Measurements from ENCODE around the gene ADGRE3.

The ADGRE3 gene, protein sequence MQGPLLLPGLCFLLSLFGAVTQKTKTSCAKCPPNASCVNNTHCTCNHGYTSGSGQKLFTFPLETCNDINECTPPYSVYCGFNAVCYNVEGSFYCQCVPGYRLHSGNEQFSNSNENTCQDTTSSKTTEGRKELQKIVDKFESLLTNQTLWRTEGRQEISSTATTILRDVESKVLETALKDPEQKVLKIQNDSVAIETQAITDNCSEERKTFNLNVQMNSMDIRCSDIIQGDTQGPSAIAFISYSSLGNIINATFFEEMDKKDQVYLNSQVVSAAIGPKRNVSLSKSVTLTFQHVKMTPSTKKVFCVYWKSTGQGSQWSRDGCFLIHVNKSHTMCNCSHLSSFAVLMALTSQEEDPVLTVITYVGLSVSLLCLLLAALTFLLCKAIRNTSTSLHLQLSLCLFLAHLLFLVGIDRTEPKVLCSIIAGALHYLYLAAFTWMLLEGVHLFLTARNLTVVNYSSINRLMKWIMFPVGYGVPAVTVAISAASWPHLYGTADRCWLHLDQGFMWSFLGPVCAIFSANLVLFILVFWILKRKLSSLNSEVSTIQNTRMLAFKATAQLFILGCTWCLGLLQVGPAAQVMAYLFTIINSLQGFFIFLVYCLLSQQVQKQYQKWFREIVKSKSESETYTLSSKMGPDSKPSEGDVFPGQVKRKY

DNA sequence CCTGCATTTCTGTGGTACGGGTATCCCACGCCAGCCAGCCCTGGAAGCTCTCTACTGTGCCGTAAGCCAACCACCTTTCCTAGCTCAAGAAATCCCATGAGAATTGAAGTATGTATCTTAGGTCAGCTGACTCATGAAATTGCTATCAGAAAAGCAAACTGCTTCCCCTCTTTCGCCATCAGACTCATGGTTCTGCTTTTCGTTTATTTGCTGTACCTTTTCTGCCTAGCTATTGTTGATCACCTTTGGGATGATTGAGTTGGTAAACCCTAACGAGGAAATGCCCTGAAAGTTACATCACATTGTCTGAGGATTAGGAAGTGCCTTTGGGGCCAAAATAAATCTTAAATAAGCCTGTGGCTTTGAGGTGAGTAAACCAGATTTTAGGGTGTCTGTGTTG, at the start of gene ADGRE3:
Gene ADGRE3, minus strand, starts transcription at position 81 of the 400 bp plus-strand sequence. Its CDS starts 74 bp downstream, at position 7.
- no peak for DNase-seq

GRCh38 chr19:14722127-14722526, 47.5 kb upstream of the ADGRE3 start:
- no peak for DNase-seq

GRCh38 chr19:14719162-14719561, 44.5 kb upstream of the ADGRE3 start:
- no peak for DNase-seq

DNA sequence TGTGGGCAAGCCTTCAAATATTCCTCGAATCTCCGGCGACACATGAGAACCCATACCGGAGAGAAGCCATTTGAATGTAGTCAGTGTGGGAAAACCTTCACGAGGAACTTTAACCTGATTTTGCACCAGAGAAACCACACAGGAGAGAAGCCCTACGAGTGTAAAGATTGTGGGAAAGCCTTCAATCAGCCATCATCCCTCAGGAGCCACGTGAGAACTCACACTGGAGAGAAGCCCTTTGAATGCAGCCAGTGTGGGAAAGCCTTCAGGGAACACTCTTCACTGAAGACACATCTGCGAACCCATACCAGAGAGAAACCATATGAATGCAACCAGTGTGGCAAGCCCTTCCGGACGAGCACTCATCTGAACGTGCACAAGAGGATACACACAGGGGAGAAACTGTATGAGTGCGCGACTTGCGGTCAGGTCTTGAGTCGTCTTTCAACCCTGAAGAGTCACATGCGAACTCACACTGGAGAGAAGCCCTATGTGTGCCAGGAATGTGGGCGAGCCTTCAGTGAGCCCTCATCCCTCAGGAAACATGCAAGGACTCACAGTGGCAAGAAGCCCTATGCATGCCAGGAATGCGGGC, 44.0 kb upstream of the ADGRE3 start:
- DNase-seq: no peak

GRCh38 chr19:14715841-14716240, 41.2 kb upstream of the ADGRE3 start:
- no peak for DNase-seq

- DNase-seq: no peak
Measured at GRCh38 chr19:14704450-14704849, 29.8 kb upstream of the ADGRE3 start.

DNA sequence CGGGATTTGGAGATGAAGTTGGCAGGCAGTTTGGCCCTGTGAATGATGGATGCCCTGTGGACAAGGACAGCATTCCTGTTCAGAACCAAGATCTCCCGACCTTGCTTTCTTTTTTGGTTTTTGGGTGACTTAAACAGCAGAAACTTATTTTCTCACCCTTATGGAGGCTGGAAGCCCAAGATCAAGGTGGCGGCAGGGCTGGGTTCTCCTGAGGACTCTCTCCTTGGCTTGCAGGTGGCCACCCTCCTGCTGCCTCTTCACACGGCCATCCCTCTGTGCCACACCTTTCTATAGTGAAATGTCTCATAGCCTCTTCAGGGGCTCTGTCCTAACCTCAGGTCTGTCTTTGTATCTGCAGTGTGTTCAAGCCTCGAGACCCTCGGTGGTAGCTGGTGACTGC, 29.2 kb upstream of the ADGRE3 start:
- DNase-seq: no peak

DNA sequence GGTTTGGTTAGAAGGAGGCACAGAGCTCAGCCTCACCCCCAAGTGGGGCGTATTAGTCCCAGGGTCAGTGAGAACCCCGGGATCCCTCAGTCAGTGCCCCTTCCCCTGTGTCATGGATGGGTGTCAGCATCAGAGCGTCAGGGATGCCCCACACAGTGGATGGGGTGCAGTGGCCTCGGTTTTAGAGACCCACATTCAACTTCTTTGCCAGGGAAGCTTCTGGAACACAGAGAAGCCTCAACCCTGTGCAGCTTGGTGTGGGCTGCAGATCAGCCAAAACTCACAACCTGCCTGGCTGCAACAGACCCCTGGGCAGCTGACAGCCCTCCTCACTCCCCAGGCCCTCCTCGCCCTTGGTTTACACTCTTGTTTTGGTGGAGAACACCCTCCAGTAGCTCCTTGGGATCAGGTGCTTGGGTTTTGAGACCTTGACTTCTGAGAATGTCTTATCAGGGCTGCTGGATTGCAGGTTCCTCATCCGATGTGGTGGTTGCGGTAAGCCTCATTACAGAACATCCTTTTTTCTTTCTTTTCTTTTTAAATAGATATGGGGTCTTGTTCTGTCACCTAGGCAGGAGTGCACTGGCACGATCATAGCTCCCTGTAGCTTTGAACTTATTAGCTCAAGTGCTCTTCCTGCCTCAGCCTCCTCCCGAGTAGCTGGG, 26.2 kb upstream of the ADGRE3 start:
- no peak for DNase-seq

DNA sequence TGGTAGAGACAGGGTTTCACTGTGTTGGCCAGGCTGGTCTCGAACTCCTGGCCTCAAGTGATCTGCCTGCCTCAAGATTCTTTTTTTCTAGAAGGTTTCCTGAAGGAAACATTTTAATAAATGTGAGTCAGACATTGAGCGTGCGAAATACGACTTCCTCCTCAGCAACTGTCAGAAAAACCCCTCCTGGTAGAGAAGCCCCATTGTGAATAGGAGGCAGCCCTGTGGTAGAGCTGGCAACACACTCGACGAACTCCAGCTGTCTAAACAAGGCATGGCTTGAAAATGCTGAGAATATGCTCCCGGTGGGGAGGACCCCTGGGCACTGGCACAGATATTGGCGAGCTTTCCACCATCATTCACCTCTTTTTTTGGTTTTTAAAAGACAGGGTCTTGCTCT, 25.0 kb upstream of the ADGRE3 start:
- no peak for DNase-seq

DNA sequence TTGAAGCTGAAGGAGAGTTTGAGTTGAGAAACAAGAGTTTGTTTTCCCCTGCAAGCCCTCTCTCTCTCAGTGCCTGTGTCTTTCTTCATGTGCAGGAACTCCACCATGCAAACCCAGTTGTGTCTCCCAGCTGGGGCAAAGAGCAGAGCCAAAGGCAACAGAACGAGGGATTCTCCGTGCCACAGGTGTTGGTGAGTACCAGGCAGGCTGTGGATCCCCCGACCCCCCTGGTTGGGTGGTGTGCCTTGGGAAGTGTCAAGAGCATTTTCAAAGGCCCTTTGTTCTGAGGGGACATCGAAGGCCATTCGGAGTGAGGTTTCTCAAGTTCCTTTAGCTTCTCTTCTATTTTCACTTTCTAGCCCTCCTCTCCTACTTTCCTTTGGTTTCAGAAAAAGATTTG, 20.8 kb upstream of the ADGRE3 start:
- DNase-seq: no peak

- DNase-seq: no peak
Measured at GRCh38 chr19:14694641-14695266, 20.1 kb upstream of the ADGRE3 start.

GRCh38 chr19:14689598-14690503, 15.2 kb upstream of the ADGRE3 start, which contains the start of gene ZNF333:
TSS of gene ZNF333 (plus strand) at chr19:14690048. CDS start at chr19:14693492, 3,444 bp downstream.
- DNase-seq: peak; percentile 96

GRCh38 chr19:14686411-14686810, 11.8 kb upstream of the ADGRE3 start:
- DNase-seq: peak; percentile 44

DNA sequence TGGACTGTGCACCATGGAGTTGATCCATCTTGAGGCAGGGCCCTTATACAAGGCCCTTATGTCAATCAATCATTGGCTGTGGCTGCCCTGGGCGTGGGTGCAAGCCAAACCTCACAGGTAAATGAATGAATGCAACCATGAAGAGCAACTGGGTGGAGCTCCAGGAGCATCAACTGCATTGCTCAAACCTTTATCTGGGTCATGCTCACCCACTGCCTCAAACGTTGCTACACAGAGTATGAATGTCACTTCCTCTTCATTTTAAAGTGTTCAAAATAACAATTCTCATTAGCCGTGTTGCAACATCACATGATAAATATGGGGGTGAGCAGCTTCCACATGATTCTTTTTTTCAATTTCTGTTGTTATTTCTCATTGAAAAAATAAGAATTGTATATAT, 8.8 kb upstream of the ADGRE3 start:
- DNase-seq: peak; percentile 20

- DNase-seq: no peak
Measured at GRCh38 chr19:14682084-14682483, 7.4 kb upstream of the ADGRE3 start.

GRCh38 chr19:14678199-14678598, 3.6 kb upstream of the ADGRE3 start:
- DNase-seq: no peak

DNA sequence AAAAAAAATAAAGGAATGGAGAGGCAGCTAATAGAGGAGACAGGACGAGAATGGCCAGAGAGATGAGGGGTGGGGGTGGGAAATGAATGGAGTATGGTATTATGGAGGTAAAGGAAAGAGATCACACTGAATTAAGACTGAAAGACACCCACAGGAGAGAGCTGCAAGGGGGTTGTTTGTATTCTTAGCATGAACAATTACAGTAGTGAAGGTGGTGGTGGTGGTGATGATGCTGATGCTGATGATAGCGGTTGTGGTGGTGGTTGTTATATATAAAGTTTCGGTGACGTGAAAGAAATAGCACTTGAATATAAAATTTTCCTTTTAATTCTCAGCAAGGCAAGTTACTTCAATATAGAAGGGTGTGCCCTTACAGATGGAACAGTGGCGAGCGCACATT, 2.8 kb upstream of the ADGRE3 start:
- DNase-seq: no peak

DNA sequence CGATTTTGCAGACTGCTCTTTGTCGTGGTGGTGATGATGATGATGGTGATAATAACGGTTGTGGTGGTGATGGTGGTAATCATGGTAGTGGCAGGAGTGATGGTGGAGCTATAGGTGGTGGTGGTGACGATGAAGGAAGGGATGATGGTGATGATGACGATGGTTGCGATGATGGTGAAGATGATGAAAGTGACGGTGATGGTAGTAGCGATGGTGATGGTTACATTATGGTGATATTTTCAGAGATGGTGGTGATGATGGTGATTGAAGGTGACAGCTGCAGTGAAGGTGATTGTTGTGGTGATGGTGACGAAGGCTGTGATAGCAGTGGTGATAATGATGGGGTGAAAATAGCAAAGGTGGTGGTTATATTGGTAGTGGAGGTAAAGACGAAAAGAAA, 2.1 kb upstream of the ADGRE3 start:
- no peak for DNase-seq

GRCh38 chr19:14673088-14673487, 1.6 kb downstream of the ADGRE3 start:
- DNase-seq: no peak

- peak; percentile 27 for DNase-seq
Measured at GRCh38 chr19:14672188-14672872, 2.3 kb downstream of the ADGRE3 start.

GRCh38 chr19:14670408-14670807, 4.2 kb downstream of the ADGRE3 start:
- no peak for DNase-seq
